ENCODE results near the gene RPS27.

GRCh38 chr1:153991151-153991630 is 629 bp downstream of the RPS27 start:
- TF ChIP-seq CTCF (conservative IDR thresholded peaks at IDR 0.05; ENCODE audit: low read depth, low read length), result no peak
- no peak for TF ChIP-seq EZH2 (IDR thresholded peaks at IDR 0.05; ENCODE audit: borderline replicate concordance, low read depth, low read length, poor library complexity, severe bottlenecking)

All from A673 (cell line).